HG03571 (cell line): Measurements from ENCODE around the gene RPL36AL.
"Not testable (repeated sequence)": the region's sequence is repeated elsewhere in the genome, so short reads cannot be mapped to it uniquely, and the experiment has no call there.

ENCODE experiments used
- ATAC-seq: cut with Tn5 transposase; IDR thresholded peaks from one replicate; pipeline ENCODE4 v1.9.1; 2021; ENCODE audit not compliant: unreplicated experiment

RPL36AL gene

DNA sequence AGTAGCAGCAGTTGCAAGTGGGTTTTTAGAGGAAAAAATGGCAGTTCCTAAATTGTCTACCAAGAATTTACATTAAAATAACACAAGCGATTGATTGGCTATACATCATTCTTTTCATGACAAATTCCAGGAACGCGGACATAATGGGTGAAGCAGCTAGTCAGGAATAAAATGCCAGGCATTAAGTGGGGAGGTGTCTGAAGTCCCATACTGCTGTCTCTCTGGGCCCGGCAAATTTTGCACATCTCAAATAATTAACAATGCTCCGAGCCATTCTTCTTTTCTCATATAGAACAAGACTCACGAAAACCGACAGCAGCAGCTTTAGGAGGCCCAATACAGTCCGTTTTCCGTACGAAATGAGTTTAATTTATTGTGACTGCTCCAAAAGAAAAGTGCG is 696 bp downstream of the RPL36AL start:
- no peak for ATAC-seq

DNA sequence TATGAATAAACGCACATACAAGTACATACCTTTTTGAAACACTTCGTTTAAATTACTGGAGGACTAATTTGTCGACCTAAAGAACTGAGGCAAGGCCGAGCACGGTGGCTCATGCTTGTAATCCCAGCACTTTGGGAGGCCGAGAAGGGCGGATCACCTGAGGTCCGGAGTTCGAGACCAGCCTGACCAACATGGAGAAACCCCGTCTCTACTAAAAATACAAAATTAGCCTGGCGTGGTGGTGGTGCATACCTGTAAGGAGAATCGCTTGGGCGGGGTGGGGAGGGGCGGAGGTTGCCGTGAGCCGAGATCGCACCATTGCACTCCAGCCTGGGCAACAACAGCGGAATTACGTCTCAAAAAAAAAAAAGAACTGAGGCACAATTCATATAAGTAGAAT is 1.2 kb downstream of the RPL36AL start:
- not testable (repeated sequence) for ATAC-seq

GRCh38 chr14:49617852-49618519 is 2.4 kb downstream of the RPL36AL start:
- ATAC-seq = no peak

DNA sequence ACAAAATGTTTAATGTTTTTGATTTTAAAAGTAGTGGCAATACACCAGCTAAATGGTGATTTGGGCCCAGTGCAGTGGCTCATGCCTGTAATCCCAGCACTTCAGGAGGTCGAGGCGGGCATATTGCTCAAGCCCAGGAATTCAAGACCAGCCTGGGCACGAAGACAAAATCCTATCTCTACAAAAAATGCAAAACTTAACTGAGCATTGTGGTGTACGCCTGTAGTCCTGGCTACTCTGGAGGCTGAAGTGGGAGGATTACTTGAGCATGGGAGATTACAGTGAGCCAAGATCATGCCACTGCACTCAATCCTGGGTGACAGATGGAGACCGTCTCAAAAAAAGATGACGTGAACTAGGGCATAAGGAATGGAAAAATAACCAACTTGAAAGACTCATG is 4.7 kb downstream of the RPL36AL start:
- no peak for ATAC-seq

DNA sequence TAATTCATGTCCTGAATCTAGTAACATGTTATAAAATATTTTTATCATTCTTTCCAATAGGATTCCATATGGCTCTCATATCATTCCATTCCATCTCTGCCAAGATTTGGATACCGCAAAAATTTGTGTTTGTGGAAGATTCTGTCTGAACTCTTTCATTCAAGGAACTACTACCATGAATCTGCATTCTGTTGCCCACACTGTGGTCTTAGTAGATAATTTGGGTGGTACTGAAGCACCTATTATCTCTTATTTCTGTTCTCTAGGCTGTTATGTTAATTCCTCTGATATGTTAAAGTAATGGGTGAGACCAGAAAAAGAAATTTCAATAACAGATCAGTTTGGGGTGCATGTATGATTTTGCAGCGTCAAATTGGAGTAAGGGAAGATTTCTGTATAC is 6.2 kb downstream of the RPL36AL start:
- ATAC-seq = no peak

GRCh38 chr14:49612671-49613070 is 7.8 kb downstream of the RPL36AL start:
- no peak for ATAC-seq

- no peak for ATAC-seq
Observed at GRCh38 chr14:49612251-49612650, 8.2 kb downstream of the RPL36AL start.

GRCh38 chr14:49607583-49607982 is 12.8 kb downstream of the RPL36AL start:
- ATAC-seq = no peak

- peak; percentile 44 for ATAC-seq
Observed at GRCh38 chr14:49598485-49599300, 21.7 kb downstream of the RPL36AL start, which contains the start of gene LRR1. Gene LRR1, plus strand, starts transcription at chr14:49598940. Its CDS starts 81 bp downstream, at chr14:49599021.

- no peak for ATAC-seq
Observed at GRCh38 chr14:49598189-49598484, 22.3 kb downstream of the RPL36AL start.

DNA sequence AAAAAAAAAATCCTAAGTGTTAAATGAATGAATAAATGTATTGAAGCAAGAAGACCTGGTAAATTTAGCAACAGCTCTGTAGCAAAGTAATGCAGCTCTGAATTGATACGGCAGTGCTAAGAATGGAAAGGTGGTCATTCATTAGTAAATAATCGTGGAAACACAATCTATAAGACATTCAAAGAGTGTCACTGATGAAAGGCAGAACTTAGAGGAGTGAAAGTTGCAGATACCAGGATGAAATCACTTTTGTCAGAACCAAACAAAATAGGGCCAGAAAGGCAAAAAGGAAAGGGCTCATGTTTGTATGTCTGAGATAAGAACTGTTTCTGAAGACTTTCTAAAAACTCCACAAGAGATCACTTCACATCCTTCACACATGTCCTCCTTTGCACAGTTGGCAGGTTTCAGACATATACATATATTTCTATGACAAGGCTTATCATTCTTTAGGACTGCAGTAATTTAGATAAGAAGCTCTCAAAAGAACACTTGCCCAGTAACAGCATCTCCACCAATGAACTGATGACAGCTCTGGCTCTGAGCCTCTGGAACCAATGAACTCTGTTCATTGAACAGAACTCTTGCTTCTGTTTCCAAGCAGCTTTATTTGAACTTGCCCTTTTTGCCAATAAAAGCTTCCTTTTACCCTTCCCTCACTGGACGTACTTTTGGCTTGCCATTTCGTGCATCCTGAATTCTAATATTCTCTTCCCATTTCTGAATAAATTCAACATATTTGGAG is 25.9 kb downstream of the RPL36AL start:
- ATAC-seq = peak; percentile 34

GRCh38 chr14:49593016-49593415 is 27.4 kb downstream of the RPL36AL start:
- ATAC-seq = peak; percentile 33

- ATAC-seq = no peak
Observed at GRCh38 chr14:49589387-49589786, 31.0 kb downstream of the RPL36AL start.

- ATAC-seq = peak; percentile 29
Observed at GRCh38 chr14:49586673-49587460, 33.6 kb downstream of the RPL36AL start.

DNA sequence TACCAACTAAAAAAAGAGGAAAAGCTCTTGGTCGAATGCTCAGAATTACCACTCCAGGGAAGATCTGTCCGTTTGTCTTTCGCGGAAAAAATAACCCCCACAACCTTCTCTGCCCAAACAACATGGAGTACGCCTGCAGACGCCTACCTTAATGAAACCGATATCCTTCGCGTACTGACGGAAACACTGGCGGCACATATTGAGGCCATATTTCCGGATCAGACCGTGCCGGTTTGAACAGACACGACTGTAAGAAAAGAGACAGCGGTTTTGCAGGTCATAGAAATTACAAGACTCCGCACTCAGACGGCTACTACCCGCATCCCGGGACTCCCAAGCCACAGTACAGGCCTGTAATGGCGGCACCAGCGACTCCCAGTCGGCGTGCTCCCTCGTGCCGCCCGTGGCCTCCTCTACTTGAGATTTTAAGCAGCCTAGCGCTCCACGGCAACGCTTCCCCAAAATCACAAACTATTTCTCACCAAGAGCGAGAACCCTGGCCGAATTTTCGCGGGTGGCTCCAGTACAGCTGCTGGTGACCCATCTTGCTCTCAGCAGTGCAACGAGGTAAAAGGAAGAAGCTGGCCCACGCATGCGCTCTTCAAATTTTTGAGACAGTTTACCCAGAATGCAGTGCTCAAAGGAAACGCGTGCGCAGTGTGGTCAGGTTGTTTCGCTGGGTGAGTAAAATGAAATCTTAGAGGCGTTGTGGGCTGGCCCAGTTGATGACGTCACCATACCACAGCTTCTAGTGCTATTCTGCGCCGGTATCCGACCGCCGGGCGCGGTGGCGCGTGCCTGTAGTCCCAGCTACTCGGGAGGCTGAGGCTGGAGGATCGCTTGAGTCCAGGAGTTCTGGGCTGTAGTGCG is 34.4 kb downstream of the RPL36AL start, which contains the start of gene RPS29:
Gene RPS29, minus strand, starts transcription at position 578 of the 870 bp plus-strand sequence. Its CDS starts 34 bp downstream, at position 544.
- ATAC-seq = peak; percentile 90

DNA sequence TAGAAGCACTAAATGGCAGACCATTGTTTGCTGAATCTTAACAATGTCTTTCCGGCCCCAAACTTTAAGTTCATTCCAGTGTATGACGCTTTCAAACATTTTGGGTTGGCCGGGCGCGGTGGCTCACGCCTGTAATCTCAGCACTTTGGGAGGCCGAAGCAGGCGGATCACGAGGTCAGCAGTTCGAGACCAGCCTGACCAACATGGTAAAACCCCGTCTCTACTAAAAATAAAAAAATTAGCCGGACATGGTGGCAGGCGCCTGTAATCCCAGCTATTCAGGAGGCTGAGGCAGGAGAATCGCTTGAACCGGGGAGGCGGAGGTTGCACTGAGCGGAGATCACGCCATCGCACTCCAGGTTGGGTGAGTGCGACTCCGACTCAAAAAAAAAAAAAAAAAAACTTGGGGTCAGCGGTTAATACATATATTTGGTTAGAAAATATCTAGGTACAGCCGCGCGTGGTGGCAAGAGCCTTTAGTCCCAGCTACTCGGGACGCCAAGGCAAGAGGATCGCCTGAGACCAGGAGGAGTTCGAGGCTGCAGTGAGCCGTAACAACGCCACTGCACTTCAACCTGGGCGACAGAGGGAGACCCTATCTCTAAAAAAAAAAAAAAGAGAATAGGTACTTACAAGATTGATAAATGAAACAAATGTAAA is 35.3 kb downstream of the RPL36AL start:
- ATAC-seq = not testable (repeated sequence)

DNA sequence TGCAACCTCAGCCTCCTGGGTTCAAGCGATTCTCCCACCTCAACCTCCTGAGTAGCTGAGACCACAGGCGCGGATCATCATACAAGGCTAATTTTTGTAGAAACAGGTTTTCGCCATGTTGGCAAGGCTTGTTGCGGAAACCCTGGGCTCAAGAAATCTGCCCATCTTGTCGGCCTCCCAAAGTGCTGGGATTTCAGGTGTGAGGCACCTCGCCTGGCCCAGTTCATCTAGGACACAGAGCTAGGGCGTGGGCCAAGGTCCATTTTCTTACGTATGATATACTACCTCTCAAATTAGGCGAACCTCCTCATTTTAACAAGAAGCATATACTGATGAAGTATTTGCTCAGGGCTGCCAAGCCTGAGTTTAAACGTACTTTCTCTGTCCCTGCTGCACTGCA is 36.4 kb downstream of the RPL36AL start:
- no peak for ATAC-seq

GRCh38 chr14:49583629-49584028 is 36.8 kb downstream of the RPL36AL start:
- ATAC-seq = no peak
